ENCODE data around the gene PTOV1. TPM values are rescaled to one million over a fixed set of nuclear protein-coding genes. Genes with fewer than 3 reads are reported as not detected.

Gene PTOV1
- total RNA-seq, 2 donors from 2014 or later = 64.6 to 81.0 TPM

DNA sequence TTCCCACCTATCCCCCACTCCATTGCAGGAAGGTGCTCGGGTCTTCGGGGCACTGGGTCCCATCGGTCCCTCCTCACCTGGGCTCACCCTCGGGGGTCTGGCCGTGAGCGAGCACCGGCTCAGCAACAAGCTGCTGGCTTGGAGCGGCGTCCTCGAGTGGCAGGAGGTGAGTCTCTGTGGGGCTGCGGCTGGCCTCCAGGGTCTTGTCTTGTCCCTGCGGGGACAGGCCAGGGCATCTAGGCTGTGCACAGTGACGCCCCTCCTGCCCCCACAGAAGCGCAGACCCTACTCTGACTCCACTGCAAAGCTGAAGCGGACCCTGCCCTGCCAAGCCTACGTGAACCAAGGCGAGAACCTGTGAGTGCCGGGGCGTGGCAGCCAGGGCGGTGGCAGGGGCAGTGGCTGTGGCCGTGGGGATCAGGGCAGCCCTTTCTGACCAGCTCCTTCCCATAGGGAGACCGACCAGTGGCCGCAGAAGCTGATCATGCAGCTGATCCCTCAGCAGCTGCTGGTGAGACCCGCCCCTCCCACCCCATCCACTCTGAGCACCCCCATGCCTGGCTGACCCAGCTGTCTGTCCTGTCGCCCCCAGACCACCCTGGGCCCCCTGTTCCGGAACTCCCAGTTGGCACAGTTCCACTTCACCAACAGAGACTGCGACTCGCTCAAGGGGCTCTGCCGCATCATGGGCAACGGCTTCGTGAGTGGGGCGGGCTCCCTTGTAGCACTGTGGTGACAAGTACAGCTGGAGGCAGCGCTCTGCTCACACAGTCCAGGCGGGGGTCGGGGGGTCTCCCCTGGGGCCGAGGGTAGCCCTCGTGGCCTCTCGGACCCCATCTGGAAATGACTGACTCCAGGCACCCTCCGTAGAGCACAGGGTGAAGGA lies 3.7 kb downstream of the PTOV1 start:
- Histone ChIP-seq H3K4me3 (no peak overlapping the region), H3K27me3 (no peaks in the 10 kb centered on the region), H3K9me3 (no peaks in the 10 kb centered on the region), H3K36me3 (peaks cover 47% of the 10 kb centered on the region), H3K4me1 (peaks cover 0 to 37% of the 10 kb centered on the region in 2 donors), H3K27ac (no peak overlapping the region)
- TF ChIP-seq, protein P1, sequence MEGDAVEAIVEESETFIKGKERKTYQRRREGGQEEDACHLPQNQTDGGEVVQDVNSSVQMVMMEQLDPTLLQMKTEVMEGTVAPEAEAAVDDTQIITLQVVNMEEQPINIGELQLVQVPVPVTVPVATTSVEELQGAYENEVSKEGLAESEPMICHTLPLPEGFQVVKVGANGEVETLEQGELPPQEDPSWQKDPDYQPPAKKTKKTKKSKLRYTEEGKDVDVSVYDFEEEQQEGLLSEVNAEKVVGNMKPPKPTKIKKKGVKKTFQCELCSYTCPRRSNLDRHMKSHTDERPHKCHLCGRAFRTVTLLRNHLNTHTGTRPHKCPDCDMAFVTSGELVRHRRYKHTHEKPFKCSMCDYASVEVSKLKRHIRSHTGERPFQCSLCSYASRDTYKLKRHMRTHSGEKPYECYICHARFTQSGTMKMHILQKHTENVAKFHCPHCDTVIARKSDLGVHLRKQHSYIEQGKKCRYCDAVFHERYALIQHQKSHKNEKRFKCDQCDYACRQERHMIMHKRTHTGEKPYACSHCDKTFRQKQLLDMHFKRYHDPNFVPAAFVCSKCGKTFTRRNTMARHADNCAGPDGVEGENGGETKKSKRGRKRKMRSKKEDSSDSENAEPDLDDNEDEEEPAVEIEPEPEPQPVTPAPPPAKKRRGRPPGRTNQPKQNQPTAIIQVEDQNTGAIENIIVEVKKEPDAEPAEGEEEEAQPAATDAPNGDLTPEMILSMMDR (IDR thresholded peaks at IDR 0.05) = no peak
- DNase-seq (ENCODE audit: low spot score) = no peak

DNA sequence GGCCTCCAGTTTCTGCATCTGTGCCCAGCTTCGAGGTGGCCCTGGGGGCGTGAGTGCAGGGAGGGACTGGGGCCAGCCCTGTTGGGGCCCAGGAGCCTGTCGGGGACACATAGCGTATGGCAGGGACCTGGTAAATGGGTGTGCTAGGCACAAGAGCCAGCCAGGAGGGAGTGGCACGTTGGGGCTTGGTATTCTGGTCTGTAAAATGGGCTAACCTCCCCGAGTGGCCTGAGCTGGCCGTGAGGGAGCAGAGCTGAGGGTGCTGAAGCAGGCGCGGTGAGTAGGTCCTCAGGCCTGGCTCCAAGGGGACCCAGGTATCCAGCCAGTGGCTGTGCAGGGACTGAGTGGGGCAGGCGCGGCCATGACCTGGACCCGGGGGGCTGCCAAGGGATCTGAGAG lies 4.3 kb downstream of the PTOV1 start:
- Histone ChIP-seq H3K4me1 (peaks cover 0 to 30% of the 10 kb centered on the region in 2 donors), H3K9me3 (no peaks in the 10 kb centered on the region), H3K4me3 (no peak overlapping the region), H3K36me3 (peaks cover 52% of the 10 kb centered on the region), H3K27ac (no peak overlapping the region), H3K27me3 (no peaks in the 10 kb centered on the region)
- DNase-seq (ENCODE audit: low spot score) = no peak
- TF ChIP-seq, protein P1 (IDR thresholded peaks at IDR 0.05) = no peak

DNA sequence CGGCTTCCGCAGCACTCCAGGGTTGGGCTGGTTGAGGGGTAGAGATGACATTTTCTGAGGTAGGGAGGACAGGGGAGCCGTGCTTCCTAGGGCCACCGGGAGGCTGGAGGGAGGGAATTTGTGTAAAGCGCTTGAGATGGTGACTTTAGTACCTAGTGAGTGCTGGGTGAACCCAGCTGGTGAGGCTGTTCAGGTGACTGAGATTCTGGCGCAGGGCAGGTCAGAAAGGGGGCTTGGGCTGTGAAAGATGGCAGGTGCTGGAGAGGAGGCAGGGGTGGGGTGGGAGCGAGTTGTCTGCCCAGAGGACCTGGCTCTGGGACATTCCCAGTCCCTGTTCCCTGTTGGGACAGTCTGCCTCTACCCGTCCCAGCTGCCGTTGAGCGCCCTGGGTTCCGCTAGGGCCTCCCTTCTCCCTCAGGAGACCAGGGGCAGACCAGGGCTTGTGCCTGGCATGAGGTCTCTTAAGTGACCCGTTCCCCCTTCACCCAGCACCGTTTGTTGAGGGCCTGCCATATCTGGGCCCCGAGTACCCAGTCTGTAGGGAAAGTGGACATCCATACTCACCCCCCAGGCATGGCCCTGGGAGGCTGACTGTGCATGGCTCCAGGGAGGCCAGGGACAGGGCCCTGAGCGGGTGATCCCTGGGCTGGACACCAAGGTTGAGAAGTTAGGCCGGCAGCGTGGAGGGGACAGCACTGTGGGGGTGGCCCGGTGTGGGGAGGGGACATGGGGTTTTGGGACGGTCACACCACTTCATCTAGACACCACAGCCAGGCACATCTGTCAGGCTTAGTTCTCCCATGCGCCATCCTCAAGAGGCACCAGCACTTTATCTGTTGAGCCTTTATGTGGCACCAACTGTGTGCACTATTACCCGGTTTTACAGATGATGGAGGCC lies 5.0 kb downstream of the PTOV1 start:
- H3K4me1 ChIP-seq = peaks cover 0 to 35% of the 10 kb centered on the region in 2 donors
- no peak for DNase-seq (ENCODE audit: low spot score)
- peaks cover 59% of the 10 kb centered on the region for H3K36me3 ChIP-seq
- H3K27ac ChIP-seq = no peak overlapping the region
- H3K4me3 ChIP-seq = no peak overlapping the region
- no peaks in the 10 kb centered on the region for H3K9me3 ChIP-seq
- TF ChIP-seq, protein P1 (IDR thresholded peaks at IDR 0.05) = no peak
- H3K27me3 ChIP-seq = no peaks in the 10 kb centered on the region

DNA sequence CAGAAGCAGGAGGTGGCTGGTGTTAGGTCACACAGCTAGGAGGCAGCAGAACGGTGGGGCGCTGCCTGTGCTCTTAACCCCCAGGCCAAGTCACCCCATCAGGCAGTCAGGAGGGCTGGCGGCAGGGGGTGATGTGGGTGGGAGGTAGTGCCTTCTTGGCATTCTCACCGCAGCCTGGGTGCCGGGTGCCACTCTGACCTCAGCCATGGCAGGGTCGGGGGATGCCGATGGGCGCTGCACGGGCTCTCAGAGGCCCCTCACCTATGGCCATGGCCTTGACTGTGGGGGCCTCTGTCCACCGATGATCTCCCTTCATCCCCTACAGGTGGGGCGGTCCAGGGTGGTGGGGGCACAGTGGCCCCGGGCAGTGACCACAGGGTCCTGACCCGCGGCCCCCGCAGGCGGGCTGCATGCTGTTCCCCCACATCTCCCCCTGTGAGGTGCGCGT lies 5.6 kb downstream of the PTOV1 start:
- Histone ChIP-seq H3K9me3 (no peaks in the 10 kb centered on the region), H3K27me3 (no peaks in the 10 kb centered on the region), H3K4me3 (no peak overlapping the region), H3K4me1 (peaks cover 0 to 40% of the 10 kb centered on the region in 2 donors), H3K36me3 (peaks cover 66% of the 10 kb centered on the region), H3K27ac (no peak overlapping the region)
- TF ChIP-seq, protein P1 (IDR thresholded peaks at IDR 0.05) = no peak
- DNase-seq (ENCODE audit: low spot score) = no peak

DNA sequence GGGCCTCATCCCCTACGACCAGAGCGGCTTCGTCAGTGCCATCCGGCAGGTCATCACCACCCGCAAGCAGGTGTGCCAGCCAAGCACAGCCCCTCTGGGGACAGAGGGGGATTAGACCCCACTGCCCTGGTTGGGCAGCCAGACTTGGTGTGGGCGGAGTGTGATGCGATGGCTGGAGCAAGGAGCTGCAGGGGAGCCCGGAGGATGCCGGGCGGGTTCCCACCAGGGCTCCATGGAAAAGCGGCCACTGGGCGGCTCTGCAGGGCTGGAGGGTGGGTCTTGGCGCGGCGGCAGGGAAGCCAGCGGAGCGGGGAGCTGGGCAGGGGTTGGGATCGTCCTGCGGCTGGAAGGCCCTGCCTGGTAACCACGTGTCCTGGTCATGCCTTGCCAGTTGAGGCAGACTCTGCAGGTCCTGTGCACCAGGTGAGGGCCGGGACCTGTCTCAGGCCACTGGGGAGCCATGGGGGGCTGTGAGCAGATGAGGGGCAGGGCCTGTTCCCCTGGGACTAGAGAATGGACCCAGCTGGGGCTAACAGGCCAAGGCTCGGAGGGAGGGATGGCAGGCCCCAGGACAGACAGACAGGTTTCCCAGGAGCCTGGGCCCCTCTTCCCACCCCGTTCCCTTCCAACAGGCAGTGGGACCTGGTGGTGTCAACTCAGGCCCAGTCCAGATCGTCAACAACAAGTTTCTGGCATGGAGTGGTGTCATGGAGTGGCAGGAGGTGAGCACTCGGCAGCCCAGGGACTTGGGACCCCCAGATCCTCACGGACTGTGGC lies 6.3 kb downstream of the PTOV1 start:
- peaks cover 72% of the 10 kb centered on the region for H3K36me3 ChIP-seq
- H3K4me3 ChIP-seq = no peak overlapping the region
- no peaks in the 10 kb centered on the region for H3K9me3 ChIP-seq
- no peak overlapping the region for H3K27ac ChIP-seq
- TF ChIP-seq, protein P1 (IDR thresholded peaks at IDR 0.05) = no peak
- DNase-seq (ENCODE audit: low spot score) = no peak
- H3K27me3 ChIP-seq = no peaks in the 10 kb centered on the region
- peaks cover 0 to 33% of the 10 kb centered on the region in 2 donors for H3K4me1 ChIP-seq
